K562 (cell line): ENCODE measurements around the gene COX15. TPM values are rescaled to one million over a fixed set of nuclear protein-coding genes. Genes with fewer than 3 reads are reported as not detected.

Experiments used
- CUX1 ChIP-seq: fragments of 200-800 bp; sonication (Bioruptor generic); IDR thresholded peaks from 2 replicates; pipeline ENCODE4 v1.6.1; 2016; ENCODE audit warnings: missing genetic modification characterization, missing compliant biosample characterization
- ETV5 ChIP-seq: sonication (generic); formaldehyde crosslinking; IDR thresholded peaks from 2 replicates; pipeline ENCODE4 v1.4.0; 2020; ENCODE audit warnings: low read depth, mild to moderate bottlenecking, missing genetic modification reagents
- IFI16 ChIP-seq: fragments of 250-450 bp; sonication (Bioruptor Pico); IDR thresholded peaks from 2 replicates; pipeline ENCODE4 v2.1.2; 2022; ENCODE audit warnings: mild to moderate bottlenecking, inconsistent platforms
- KDM1A ChIP-seq, 2 experiments: fragments of 450-650 bp; IDR thresholded peaks; 2 replicates each; pipeline ENCODE4 v1.6.1; 2016; ENCODE audit warnings: mild to moderate bottlenecking in 2 of 2
- NFATC3 ChIP-seq: fragments of 450-650 bp; IDR thresholded peaks from 2 replicates; pipeline ENCODE4 v1.6.1; 2017; ENCODE audit warnings: mild to moderate bottlenecking
- PCBP2 ChIP-seq: fragments of 200-400 bp; formaldehyde crosslinking; IDR thresholded peaks from 2 replicates; pipeline ENCODE4 v1.6.1; 2018; ENCODE audit warnings: low read length, low read depth, mild to moderate bottlenecking, moderate library complexity; ENCODE audit not compliant: poor library complexity, severe bottlenecking
- POU5F1 ChIP-seq: fragments of 150-350 bp; IDR thresholded peaks from 2 replicates; pipeline ENCODE4 v1.6.1; 2014; ENCODE audit warnings: borderline replicate concordance, low read length, low read depth, mild to moderate bottlenecking; ENCODE audit not compliant: partially characterized antibody
- SOX6 ChIP-seq: fragments of 450-650 bp; IDR thresholded peaks from 2 replicates; pipeline ENCODE4 v1.6.1; 2014; ENCODE audit warnings: mild to moderate bottlenecking
- TFAM ChIP-seq: fragments of 250-450 bp; sonication (Bioruptor Pico); conservative IDR thresholded peaks from 2 replicates; pipeline ENCODE4 v1.5.0; 2021; ENCODE audit warnings: mild to moderate bottlenecking, moderate library complexity
- U2AF1 ChIP-seq: fragments of 200-400 bp; formaldehyde crosslinking; optimal IDR thresholded peaks from 2 replicates; pipeline ENCODE3; 2017; ENCODE audit warnings: mild to moderate bottlenecking, low read depth, low read length, moderate library complexity
- ZFP30 ChIP-seq: fragments of 250-450 bp; sonication (Bioruptor Pico); IDR thresholded peaks from 2 replicates; pipeline ENCODE4 v1.8.0; 2022; ENCODE audit warnings: moderate library complexity, mild to moderate bottlenecking, inconsistent platforms, borderline replicate concordance
- ZFPM2 ChIP-seq: fragments of 250-450 bp; sonication (Bioruptor Pico); IDR thresholded peaks from 2 replicates; pipeline ENCODE4 v1.5.1; 2022; ENCODE audit warnings: mild to moderate bottlenecking
- ZNF175 ChIP-seq: fragments of 200-800 bp; sonication (Bioruptor generic); IDR thresholded peaks from 2 replicates; pipeline ENCODE4 v1.6.1; 2016; ENCODE audit warnings: low read depth, mild to moderate bottlenecking, missing genetic modification characterization, missing compliant biosample characterization
- ZNF224 ChIP-seq: sonication (generic); formaldehyde crosslinking; IDR thresholded peaks from 2 replicates; pipeline ENCODE4 v1.8.0; 2022; ENCODE audit warnings: mild to moderate bottlenecking, missing genetic modification reagents
- polyA plus RNA-seq, 8 experiments: library from polyadenylated mRNA; depleted of rRNA in 4 of 8; stranded (reverse) in 5 of 8; unstranded in 3 of 8; fragments of >200 nt; fragmentation: Nextera tagmentation in 2 of 8; fragmentation: Illumina TruSeq in 1 of 8; extraction: Ambion mirVana in 2 of 8; extraction: Trizol in 1 of 8; gene quantifications; 2 replicates each; pipeline versions ENCODE4 v1.2.1 to v1.2.3, GENCODE V29; 2011 to 2014; ENCODE audit warnings: inconsistent platforms in 1 of 8, missing spikeins in 1 of 8
- total RNA-seq, 7 experiments: library from RNA; depleted of rRNA in 6 of 7; stranded (reverse); fragments of >200 nt in 6 of 7; fragmentation: Illumina TruSeq in 2 of 7; extraction: Trizol in 2 of 7; gene quantifications; 2 replicates each; pipeline versions ENCODE4 v1.2.1 to v1.2.3, GENCODE V29; 2011 to 2021; ENCODE audit warnings: low replicate concordance in 1 of 7
- TF ChIP-seq, protein P1 (sequence below): fragments of 250-450 bp; sonication (Bioruptor Pico); IDR thresholded peaks from 2 replicates; pipeline ENCODE4 v1.8.0; 2022; ENCODE audit warnings: inconsistent platforms, mild to moderate bottlenecking, moderate library complexity, borderline replicate concordance
- TF ChIP-seq, protein P2 (sequence below): fragments of 250-450 bp; sonication (Bioruptor Pico); IDR thresholded peaks from 2 replicates; pipeline ENCODE4 v1.5.0; 2022; ENCODE audit warnings: mild to moderate bottlenecking
- TF ChIP-seq, protein P3 (sequence below): fragments of 450-650 bp; conservative IDR thresholded peaks from 2 replicates; pipeline ENCODE4 v1.6.1; 2016; ENCODE audit warnings: missing genetic modification characterization, low read depth, mild to moderate bottlenecking, missing compliant biosample characterization, moderate library complexity

COX15 gene
- total and polyA plus RNA-seq, 9 of the 15 experiments (the other 6 are each of a cell fraction or from before 2014, with no cell fraction given) = 17.4 to 45.1 (median 23.7) TPM

- TF ChIP-seq POU5F1 (no peak), ETV5 (no peak), ZFP30 (CRISPR knock-in tag) (no peak), TFAM (CRISPR knock-in tag) (no peak), CUX1 (CRISPR knock-in tag) (no peak), ZFPM2 (CRISPR knock-in tag) (no peak), KDM1A (IDR thresholded peaks at IDR 0.05) (no peak), ZNF175 (CRISPR knock-in tag) (peak; percentile 70; the same call in 1 of the 2 replicates), SOX6 (no peak), U2AF1 (no peak), PCBP2 (no peak), NFATC3 (no peak), ZNF224 (CRISPR knock-in tag) (no peak), IFI16 (CRISPR knock-in tag) (no peak)
- TF ChIP-seq, protein P1, sequence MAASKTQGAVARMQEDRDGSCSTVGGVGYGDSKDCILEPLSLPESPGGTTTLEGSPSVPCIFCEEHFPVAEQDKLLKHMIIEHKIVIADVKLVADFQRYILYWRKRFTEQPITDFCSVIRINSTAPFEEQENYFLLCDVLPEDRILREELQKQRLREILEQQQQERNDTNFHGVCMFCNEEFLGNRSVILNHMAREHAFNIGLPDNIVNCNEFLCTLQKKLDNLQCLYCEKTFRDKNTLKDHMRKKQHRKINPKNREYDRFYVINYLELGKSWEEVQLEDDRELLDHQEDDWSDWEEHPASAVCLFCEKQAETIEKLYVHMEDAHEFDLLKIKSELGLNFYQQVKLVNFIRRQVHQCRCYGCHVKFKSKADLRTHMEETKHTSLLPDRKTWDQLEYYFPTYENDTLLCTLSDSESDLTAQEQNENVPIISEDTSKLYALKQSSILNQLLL (CRISPR knock-in tag) = no peak
- TF ChIP-seq, protein P2, sequence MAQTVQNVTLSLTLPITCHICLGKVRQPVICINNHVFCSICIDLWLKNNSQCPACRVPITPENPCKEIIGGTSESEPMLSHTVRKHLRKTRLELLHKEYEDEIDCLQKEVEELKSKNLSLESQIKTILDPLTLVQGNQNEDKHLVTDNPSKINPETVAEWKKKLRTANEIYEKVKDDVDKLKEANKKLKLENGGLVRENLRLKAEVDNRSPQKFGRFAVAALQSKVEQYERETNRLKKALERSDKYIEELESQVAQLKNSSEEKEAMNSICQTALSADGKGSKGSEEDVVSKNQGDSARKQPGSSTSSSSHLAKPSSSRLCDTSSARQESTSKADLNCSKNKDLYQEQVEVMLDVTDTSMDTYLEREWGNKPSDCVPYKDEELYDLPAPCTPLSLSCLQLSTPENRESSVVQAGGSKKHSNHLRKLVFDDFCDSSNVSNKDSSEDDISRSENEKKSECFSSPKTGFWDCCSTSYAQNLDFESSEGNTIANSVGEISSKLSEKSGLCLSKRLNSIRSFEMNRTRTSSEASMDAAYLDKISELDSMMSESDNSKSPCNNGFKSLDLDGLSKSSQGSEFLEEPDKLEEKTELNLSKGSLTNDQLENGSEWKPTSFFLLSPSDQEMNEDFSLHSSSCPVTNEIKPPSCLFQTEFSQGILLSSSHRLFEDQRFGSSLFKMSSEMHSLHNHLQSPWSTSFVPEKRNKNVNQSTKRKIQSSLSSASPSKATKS (CRISPR knock-in tag) = no peak
- TF ChIP-seq, protein P3, sequence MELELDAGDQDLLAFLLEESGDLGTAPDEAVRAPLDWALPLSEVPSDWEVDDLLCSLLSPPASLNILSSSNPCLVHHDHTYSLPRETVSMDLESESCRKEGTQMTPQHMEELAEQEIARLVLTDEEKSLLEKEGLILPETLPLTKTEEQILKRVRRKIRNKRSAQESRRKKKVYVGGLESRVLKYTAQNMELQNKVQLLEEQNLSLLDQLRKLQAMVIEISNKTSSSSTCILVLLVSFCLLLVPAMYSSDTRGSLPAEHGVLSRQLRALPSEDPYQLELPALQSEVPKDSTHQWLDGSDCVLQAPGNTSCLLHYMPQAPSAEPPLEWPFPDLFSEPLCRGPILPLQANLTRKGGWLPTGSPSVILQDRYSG (tag) = no peak
These were observed at the start of gene COX15, which contains the start of gene CUTC (continued) for GRCh38 chr10:99732033-99732842.
